NOMO-1 (cell line): ENCODE data around the gene ANP32A.
"Not testable (repeated sequence)": the region's sequence is repeated elsewhere in the genome, so short reads cannot be mapped to it uniquely, and the experiment has no call there.

Experiments used
- DNase-seq, 2 experiments: peaks; one replicate each; lab custom pipeline; 2025; ENCODE audit not compliant: unreplicated experiment in 2 of 2; lab: John Stamatoyannopoulos, UW

ANP32A gene

DNA sequence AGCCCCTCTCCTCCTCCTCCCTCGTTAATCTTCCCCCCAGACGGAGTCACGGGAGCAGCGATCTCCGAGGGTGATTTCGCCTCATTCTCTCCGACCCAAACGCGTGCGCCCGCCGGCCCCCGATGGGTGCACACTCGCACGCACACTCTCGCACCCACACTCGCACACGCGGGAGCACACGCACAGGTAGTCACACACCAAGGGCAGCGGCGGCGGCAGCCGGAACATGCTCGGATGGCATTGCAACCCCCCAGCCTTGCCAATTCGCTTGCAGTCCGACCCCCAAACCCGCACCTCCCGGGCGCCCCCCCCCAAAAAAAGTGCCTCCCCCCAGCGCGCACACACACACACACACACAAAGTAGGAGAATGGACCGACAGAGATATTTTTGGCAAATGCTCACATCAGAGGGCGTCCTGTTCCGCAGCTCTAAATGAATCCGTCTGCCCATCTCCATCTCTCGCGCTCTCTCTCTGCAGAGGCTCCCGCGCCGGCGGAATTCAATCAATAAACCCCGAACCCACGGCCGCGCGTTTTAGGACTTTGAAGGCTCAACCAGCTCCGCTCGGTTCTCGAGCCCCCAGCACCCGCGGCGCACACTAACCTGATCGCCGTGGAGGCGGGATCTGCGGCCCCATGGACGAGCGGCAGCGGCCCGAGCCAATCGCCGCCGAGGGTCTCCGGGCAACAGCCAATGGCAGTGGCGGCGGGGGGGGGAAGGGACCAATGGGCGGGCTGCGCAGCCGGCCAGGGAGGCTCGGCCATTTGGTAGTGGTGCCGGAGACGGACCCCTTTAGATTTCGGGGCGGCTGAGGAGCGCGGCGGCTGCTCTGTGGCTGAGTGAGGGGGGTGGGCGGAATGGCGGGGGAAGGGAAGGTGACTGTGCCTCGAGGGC is at the start of gene ANP32A:
Gene ANP32A (minus strand): TSS at position 601 of the 895 bp plus-strand sequence. CDS start 144 bp downstream, at position 457.
- DNase-seq: peak; percentile 81 to 91

DNA sequence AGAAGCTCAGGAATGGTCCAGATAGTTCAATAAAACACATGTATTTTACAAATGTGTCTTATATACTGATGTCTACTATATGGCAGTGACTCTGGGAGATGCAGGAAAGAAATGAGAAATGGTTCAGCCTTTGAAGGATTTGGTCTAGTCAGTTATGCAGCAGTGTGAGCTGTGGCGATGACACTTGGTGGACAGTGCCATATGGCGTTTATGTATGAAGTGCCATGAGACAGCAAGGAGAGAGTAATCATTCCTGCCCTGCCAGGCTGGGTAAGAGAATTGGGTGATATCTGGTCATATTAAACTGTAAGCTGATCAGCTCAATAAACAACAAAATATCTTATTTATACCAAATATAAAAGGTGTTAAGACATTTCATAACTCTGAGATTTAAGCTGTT is 47.6 kb upstream of the ANP32A start:
- DNase-seq: no peak

DNA sequence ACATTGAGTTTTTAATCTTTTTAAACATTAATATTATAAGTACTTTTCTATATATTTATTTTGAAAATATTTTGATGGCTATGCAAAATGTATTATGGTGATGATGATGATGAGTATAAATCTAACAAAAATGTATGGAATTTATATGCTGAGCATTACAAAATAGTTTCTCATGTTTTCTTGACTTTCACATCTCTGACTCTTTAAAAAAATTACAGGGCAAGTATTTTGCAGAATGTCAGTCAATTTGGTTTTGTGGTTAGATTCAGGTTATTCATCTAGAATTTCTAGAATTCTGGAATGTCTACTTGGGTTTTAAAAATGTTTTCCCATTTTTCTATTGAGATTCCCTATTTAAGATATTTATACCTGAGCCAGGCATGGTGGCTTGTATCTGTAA is 41.7 kb upstream of the ANP32A start:
- DNase-seq: no peak

DNA sequence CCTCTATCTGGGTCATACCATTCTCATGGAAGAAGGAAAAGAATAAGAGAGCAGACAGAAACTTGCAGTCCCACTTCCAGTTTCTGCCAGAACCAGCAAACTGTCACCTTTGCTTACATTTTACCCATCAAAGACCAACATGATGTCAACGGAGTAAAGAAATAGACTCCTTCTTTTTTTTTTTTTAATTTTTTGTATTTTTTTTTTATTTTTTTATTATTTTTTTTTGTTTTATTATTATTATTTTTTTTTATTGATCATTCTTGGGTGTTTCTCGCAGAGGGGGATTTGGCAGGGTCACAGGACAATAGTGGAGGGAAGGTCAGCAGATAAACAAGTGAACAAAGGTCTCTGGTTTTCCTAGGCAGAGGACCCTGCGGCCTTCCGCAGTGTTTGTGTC is 38.0 kb upstream of the ANP32A start:
- not testable (repeated sequence) for DNase-seq

DNA sequence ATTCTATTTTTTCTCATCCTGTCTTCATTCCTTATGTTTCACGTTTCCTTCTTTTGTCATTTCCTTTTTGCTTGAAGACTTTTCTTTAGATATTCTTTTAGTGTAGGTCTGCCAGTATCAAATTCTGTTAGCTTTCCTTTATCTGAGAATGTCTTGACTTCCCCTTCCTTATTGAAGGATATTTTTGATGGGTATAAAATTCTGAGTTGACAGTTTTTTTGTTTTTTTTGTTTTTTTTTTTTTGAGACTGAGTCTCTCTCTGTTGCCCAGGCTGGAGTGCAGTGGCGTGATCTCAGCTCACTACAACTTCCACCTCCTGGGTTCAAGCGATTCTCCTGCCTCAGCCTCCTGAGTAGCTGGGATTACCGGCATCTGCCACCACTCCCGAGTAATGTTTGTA is 36.7 kb upstream of the ANP32A start:
- not testable (repeated sequence) for DNase-seq

DNA sequence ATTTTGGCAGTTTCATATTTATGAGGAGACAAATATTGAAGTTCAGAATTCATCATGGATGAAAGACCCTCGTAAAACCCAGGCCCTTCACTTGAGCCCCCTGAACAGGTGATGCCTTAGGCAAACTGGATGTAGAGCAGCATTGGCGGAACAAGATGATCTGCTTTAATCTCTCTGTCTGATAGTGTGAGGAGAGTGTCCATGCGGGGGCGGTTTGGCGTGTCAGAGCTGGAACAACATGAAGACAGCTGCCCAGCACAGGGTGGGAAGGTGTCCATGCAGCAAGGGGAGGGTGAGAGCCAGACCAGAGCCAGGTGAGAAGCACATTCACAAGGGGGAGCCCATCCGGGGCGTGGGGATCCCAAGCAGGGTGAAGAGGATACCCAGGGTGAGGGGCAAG is 31.8 kb upstream of the ANP32A start:
- no peak for DNase-seq

DNA sequence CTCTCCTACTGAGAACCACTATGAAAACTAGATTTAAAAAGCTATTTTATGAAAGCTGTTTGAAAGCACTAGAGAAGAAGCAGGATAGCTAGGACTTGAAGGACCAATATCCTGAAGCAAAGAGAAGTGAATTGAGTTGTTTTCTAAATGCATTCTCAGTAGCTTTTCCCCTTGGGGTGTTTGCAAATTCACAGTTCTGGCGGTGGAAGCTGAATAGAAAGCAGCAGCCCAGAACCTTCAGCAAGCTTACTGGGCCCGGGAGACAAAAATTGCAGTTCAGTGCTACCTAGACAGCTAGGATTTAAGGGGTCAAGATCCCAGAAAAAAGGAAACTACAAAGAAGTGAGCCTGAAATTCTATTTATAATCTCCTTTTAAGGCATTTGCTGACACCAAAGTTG is 31.3 kb upstream of the ANP32A start:
- no peak for DNase-seq

DNA sequence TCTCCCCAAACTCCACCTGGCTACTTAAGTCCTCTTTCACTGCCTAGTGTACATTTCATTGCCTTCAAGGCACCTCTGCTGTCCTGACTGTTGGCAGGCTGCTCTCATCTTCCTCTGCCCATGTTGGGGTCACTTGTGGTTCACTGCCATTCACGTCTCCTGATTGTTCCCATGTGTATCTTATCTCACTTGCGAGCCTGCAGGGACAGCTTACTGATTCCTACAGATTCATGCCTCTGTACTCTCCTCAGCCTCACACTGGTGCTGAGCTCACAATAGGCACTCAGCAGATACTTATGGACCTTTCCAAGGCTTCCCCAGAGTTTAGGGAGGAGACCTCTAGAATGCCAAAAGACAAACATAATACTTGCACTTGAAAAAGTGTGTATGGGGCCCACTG is 28.8 kb upstream of the ANP32A start:
- no peak for DNase-seq

DNA sequence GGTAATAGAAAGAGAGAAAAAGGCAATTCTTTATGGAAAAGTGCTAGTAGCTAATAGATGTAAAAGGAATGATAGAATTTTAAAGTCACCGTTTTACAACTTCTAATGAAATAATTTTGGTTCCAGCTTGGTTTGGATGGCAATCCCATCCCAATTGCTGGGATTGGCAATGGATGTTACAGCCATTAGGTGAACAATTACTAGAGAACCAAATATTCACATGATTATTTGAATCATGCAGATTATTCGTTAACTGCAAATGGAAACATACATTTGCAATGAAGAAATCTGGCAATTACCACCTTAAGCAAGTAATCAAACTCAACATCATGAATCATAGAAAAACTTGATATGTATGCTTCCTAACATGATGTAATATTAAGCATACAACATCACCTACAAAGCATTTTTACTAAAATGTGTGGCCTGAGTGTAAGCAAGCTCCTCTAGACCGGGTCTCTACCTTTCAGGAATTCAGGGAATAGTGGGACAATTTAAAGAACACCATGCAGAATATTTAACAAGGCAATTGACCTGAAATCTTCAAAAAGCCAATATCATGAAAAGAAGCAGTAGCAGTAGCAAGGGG is 26.2 kb upstream of the ANP32A start:
- no peak for DNase-seq

DNA sequence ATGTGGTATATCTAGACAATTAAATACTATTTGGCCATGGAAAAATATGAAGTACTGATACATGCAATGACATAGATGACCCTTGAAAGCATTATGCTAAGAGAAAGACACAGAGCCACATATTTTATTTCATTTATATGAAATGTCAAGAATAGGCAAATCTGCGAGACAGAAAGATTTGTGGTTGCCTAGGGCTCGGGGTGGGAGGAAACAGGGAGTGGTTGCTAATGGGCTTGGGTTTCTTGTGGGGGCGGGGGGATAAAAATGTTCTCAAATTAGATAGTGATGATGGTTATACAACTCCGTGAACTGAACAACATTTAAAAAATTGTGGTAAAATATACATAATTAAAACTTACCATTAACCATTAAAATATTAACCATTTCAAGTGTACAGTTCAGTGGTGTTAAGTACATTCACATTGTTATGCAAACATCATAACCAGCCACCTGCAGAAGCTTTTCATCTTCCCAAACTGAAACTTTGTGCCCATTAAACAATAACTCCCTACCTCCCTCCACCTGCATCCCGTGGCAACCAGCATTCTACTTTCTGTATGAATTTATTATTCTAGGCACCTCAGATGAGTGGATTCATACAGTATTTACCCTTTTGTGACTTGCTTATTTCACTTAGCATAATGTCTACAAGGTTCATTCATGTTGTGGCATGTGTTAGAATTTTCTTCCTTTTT is 24.3 kb upstream of the ANP32A start:
- DNase-seq: no peak

DNA sequence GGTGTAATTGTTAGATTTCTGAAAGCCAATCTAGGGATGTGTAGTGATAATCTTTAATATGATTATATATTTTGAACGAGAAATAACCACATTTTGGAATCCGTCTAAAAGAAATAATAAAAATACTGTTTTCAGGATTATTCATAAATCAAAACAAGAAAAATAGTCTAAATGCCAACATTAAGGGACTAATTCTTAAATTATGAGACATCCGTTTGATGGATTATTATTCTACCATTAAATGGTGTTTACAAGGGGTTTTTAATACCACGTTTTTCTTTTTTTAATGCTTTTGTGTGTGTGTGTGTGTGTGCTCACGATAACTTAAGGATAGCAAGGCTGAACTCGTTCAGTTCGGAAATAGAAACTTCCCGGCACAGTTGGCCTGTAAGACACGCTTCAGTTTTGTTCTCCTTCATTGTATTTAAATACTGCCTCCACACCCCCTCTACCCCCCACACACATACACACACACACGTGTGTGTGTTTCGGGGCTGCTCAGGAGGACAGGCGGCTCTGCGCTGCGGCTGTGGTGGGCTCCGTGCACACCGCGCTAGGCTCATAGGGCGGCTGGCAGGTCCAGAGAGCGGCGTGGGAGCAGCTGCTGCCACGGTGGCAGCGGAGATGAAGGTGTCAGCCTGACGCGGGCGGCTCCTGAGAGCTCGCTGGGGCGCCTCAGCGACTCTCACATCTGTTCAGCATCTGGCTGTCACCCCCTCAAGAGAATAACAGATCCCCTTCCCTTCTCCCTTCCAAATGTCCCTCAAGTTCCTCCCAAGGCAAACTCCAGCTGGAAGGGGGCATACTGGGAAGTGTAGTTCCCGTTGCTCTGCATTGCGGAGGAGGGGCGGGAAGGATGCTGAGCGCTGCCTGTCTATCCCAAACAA is 23.0 kb upstream of the ANP32A start:
- no peak for DNase-seq

DNA sequence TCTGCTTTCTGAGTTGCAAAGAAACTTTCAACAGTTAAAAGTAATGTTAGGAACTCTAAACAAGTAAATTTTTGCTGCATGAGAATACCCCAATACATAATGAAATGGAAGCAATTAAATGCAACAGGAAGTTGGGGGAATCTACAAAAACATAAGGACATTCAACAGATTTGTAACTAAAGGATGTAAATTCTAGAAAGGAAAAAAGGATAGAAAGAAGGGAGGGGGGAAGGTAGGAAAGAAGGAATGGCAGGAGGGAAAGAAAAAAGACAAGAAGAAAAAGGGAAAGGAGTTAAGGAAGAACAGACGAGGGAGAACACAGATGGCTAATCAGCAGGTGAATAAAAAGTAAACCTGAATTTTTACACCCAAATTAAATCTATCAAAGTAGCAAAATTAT is 22.3 kb upstream of the ANP32A start:
- DNase-seq: no peak

DNA sequence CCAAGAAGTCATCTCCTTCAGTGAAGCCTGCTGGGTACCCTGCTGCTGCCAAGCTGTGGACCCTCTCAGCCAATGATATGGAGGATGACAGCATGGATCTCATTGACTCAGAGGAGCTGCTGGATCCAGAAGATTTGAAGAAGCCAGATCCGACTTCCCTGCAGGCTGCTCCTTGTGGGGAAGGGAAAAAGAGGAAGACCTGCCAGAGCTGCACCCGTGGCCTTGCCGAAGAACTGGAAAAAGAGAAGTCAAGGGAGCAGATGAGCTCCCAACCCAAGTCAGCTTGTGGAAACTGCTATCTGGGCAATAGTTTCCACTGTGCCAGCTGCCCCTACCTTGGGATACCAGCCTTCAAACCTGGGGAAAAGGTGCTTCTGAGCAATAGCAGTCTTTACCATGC is 13.7 kb upstream of the ANP32A start:
- DNase-seq: no peak

DNA sequence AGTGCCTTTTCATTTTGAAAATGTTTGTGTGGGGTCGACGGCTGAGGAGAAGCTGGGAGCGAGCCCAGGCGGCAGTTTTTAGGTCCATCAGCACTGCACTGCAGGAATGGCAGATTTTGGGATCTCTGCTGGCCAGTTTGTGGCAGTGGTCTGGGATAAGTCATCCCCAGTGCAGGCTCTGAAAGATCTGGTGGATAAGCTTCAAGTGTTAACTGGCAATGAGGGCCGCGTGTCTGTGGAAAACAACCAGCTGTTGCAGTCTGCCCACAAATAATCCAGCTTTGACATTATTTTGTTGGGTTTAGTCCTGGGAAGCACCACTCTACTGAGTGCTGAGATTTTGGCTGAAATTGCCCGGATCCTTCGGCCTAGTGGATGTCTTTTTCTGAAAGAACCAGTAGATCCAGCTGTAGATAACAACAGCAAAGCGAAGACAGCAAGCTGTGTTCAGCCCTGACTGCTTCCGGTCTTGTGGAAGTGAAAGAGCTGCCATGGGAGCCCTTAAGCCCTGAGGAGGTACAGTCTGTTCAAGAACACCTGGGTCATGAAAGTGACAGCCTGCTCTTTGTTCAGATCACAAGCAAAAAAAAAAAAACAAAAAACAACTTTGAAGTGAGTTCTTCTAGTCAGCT is 13.1 kb upstream of the ANP32A start:
- no peak for DNase-seq

DNA sequence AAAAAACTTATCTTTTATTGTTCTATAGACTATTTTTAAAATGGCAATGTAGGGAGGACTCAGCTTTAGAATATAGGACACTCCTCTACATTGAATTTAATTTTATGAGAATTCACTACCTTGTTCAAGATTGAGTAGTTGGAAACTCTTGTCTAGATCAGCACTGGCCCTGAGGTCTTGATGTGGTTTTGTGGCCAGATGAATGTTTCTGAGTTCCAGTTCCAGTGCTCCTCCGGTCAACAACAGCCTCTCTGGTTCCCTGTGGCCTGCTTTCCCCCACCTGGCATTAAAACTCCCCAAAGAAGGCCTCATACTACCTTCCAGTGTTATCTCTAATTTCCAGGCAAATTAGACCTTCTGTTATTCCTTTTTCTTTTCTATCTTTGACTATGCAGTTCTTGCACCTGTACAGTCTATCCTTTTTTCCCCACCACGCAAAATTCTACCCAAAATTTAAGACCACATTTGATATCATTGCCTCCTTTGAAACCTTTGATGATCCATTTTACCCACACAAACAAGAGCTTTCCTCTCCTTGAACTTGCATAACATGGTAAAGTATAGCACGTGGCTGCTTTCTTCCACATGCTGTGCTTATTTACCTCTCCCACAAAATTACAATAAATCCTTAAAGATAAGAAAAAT is 9.6 kb upstream of the ANP32A start:
- DNase-seq: no peak

DNA sequence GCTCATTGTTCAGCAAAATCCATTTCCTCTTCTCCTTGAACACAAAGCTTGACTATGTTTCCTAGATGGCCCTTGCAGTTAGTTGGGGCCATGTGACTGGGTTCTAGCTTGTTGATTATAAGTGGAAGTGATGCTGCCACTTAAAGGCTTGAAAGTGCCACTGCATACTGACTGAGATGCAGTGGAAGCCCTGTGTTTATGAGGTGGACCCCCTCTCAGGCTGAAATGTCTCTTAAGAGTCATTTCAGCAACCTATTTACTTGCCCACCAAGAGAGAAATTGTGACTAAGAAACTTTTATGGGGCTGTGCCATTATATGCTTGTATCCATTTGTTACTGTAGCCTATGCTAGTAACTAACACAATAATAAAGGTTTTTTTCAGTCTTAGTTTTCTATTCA is 8.4 kb upstream of the ANP32A start:
- peak in 1 of 2 experiments; percentile 11 for DNase-seq

DNA sequence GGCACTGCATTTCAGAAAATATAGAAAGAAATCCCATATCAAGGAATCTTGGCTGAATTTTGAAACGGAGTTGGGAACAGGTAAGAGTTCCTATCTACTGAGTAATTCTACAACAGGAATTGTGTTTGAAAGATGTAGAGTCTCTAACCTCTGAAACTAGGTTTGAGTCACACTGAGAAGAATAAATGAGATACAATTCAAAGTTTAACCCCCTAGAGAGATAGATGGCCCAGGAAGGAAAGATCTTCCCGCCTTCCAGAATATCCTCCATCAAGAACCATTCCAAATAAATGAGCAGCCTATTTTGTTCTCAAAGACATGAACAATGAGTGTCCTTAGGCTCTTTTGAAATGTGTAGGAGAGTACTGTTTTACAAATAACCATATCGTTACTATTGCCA is 2.9 kb upstream of the ANP32A start:
- no peak for DNase-seq

DNA sequence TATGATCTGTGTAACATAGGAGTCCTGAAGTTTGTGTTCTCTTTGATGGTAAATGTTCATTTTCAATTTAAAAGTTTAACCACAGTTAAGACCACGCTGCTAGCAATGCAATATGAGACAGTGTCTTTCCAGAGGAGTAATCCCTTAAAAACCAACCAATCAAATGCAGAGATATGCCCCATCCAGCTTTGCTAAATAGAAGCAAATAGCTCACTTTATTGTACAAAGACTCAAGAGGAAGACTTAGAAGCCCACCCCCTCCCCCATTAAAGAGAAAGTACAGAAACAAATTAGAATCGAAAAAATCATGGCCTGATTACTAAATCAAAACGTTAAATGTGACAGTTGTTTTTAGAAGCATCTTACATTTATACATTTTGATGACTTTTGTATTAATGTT is 2.1 kb upstream of the ANP32A start:
- no peak for DNase-seq

DNA sequence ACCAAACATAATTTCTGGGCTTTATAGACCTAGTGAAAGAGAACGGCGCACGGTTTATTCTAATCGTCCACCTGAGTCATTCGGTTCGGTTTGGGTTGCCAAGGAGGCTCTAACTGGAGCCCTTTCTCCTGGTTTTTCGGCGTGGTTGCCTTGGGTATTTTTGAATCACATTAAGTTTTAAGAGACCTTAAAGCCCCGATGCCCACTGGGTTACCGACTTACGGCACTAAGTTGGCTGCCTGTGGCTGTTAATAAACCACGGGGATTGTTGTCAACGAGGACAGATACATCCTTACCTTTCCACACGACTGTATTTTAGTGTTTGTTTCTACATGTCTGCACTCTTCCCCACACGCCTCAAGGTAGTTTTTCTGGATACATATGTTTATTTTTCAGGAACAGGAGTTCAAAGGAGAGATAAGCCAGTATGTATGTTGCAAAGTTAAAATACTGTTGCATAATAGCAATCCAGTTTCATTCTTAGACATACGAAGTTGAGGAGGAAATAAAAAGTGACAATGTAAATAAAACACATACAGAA is 1.2 kb upstream of the ANP32A start:
- peak in 1 of 2 experiments; percentile 70 for DNase-seq
